ENCODE data around the gene TRIM41.

GRCh38 chr5:181212934-181213333 lies 10.1 kb upstream of the TRIM41 start:
- no peak for TF ChIP-seq CTCF (IDR thresholded peaks at IDR 0.05; ENCODE audit: poor library complexity, severe bottlenecking)
- TF ChIP-seq TAF1 (IDR thresholded peaks at IDR 0.05; ENCODE audit: low read depth): no peak
- TF ChIP-seq RAD21 (conservative IDR thresholded peaks at IDR 0.05): no peak
- TF ChIP-seq EZH2 (IDR thresholded peaks at IDR 0.05; ENCODE audit: borderline replicate concordance, insufficient read depth, low read length, poor library complexity, severe bottlenecking): no peak
- no peak for TF ChIP-seq MXI1 (conservative IDR thresholded peaks at IDR 0.05; ENCODE audit: poor library complexity, severe bottlenecking)

Data from neural cell (in vitro differentiated cells).